A673 (cell line): ENCODE results near the gene RASA3.

Experiments
- CTCF ChIP-seq: fragments of 300-800, 200-600 bp; sonication (generic); conservative IDR thresholded peaks from 2 replicates; pipeline ENCODE4 v1.5.1; 2017; ENCODE audit warnings: low read depth, mild to moderate bottlenecking, antibody characterized with exemption, low read length, moderate library complexity, mixed read lengths
- EZH2 ChIP-seq: fragments of 200-600 bp; sonication (generic); IDR thresholded peaks from 2 replicates; pipeline ENCODE4 v1.6.1; 2017; ENCODE audit warnings: borderline replicate concordance, low read depth, mild to moderate bottlenecking, mixed read lengths, antibody characterized with exemption, low read length; ENCODE audit not compliant: poor library complexity, severe bottlenecking

GRCh38 chr13:114141261-114141996 is 9.0 kb upstream of the RASA3 start:
- TF ChIP-seq CTCF: no peak
- no peak for TF ChIP-seq EZH2
